ENCODE results near the gene BAIAP2L1. TPM values are rescaled to one million over a fixed set of nuclear protein-coding genes. Genes with fewer than 3 reads are reported as not detected.
A peak's percentile ranks its signal among the peaks of the same experiment; 100 is the strongest.

BAIAP2L1 gene
- total and polyA plus RNA-seq, 2 of the 8 experiments (the other 6 are each of a cell fraction or from before 2014, with no cell fraction given): 19.2 to 42.9 TPM

DNA sequence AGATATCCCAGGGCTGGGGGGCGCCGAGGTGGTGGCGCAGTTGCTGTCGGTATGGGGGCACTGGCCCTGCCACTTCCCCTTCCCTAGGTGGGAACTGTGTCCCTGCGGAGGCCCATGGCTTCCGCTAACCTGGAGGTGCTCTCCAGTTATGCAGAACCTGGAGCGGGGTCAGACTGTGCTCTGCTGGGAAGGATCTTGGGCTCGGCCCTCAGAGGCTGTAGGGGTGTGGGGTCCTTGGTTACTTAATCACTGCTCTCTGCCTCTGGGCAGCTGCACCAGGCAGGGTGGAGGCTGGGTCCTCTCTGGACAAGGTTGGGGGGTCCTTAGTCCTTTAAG lies 117.0 kb downstream of the BAIAP2L1 start:
- Histone ChIP-seq H3K18ac (ENCODE audit: extremely low read depth, low read length) (no peak overlapping the region), H4K91ac (replicated peaks; ENCODE audit: insufficient read length, low read length) (no peak overlapping the region), H2BK15ac (ENCODE audit: low read length) (no peak overlapping the region), H2BK20ac (ENCODE audit: low read length) (no peak overlapping the region), H2AK5ac (ENCODE audit: low read depth, low read length) (no peak overlapping the region), H3K9me3 (ENCODE audit: insufficient read depth in 2 of 2, low read depth in 1 of 2, low read length in 1 of 2) (no peaks in the 10 kb centered on the region), H3K79me2 (ENCODE audit: control insufficient read depth in 1 of 2, insufficient read depth in 2 of 2, low read length in 2 of 2) (peaks cover 7 to 51% of the 10 kb centered on the region in 2 experiments), H2BK120ac (replicated peaks; ENCODE audit: low read depth, low read length) (no peak overlapping the region), H2BK12ac (ENCODE audit: low read depth, low read length) (no peak overlapping the region), H3K56ac (replicated peaks; ENCODE audit: insufficient read length, low read depth, low read length) (no peak overlapping the region), H3K14ac (ENCODE audit: insufficient read length) (no peak overlapping the region), H2AFZ (ENCODE audit: low read length) (no peak overlapping the region), H3K9ac (replicated peaks in 1 of 4; ENCODE audit: extremely low read depth in 1 of 4, low read depth in 3 of 4, low read length in 3 of 4) (no peak overlapping the region), H3K79me1 (ENCODE audit: low read depth, low read length) (peaks cover 11% of the 10 kb centered on the region), H4K5ac (ENCODE audit: insufficient read length, low read depth, low read length) (no peak overlapping the region), H4K20me1 (replicated peaks in 1 of 2; ENCODE audit: control insufficient read depth in 1 of 2, insufficient read depth in 2 of 2, low read length in 2 of 2) (peaks cover 35 to 36% of the 10 kb centered on the region in 2 experiments), H4K8ac (ENCODE audit: extremely low read depth, insufficient read depth, low read length) (no peak overlapping the region; the same call in 1 of the 2 replicates), H2BK5ac (ENCODE audit: low read depth, low read length) (no peak overlapping the region), H3K4me3 (ENCODE audit: extremely low read depth in 1 of 4, insufficient read depth in 2 of 4, low read depth in 3 of 4, low read length in 4 of 4) (no peak overlapping the region), H3K4me2 (ENCODE audit: insufficient read depth in 1 of 2, low read depth in 2 of 2, low read length in 2 of 2) (peak overlapping the region in 1 of 2 experiments; percentile 85; a peak in 1 of 4 replicates), H3K4ac (replicated peaks; ENCODE audit: insufficient read length, low read depth, low read length) (no peak overlapping the region), H3K27ac (ENCODE audit: low read depth, low read length) (no peak overlapping the region), H3K27me3 (replicated peaks in 1 of 4; ENCODE audit: control insufficient read depth in 3 of 4, extremely low read depth in 1 of 4, insufficient read depth in 3 of 4, low read length in 3 of 4) (no peaks in the 10 kb centered on the region), H3K23me2 (ENCODE audit: low read depth, low read length) (peaks cover 5% of the 10 kb centered on the region; the same call in 1 of the 2 replicates), H3K23ac (ENCODE audit: insufficient read length) (no peak overlapping the region), H3K36me3 (ENCODE audit: control insufficient read depth in 2 of 4, insufficient read depth in 4 of 4, low read length in 3 of 4) (no peaks in the 10 kb centered on the region; a peak in 1 of 8 replicates), H3K4me1 (replicated peaks in 1 of 4; ENCODE audit: control insufficient read depth in 3 of 4, insufficient read depth in 4 of 4, low read length in 3 of 4) (peaks cover 7 to 26% (median 18%) of the 10 kb centered on the region in 4 experiments)
- WGBS, 2 experiments (ENCODE audit: extremely low coverage in 1 of 2, insufficient coverage in 1 of 2, insufficient read length in 1 of 2, insufficient replicate concordance in 2 of 2, low coverage in 1 of 2, low lambda C conversion rate in 2 of 2, missing lambda C conversion rate in 1 of 2): 87% methylated on average over 8 of the region's 8 CpGs; no CpG with 5 or more reads in 1 of the 2 experiments
- no peak for TF ChIP-seq TAF7 (optimal IDR thresholded peaks at IDR 0.05; ENCODE audit: borderline replicate concordance, low read depth, low read length)
- TF ChIP-seq, protein P1, sequence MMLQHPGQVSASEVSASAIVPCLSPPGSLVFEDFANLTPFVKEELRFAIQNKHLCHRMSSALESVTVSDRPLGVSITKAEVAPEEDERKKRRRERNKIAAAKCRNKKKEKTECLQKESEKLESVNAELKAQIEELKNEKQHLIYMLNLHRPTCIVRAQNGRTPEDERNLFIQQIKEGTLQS (IDR thresholded peaks at IDR 0.05; ENCODE audit: insufficient read depth, low read depth, low read length): no peak
- TF ChIP-seq CHD1 (IDR thresholded peaks at IDR 0.05; ENCODE audit: low read depth, low read length): no peak
- TF ChIP-seq JUND (IDR thresholded peaks at IDR 0.05; ENCODE audit: low read length): no peak
- TF ChIP-seq, protein P2, sequence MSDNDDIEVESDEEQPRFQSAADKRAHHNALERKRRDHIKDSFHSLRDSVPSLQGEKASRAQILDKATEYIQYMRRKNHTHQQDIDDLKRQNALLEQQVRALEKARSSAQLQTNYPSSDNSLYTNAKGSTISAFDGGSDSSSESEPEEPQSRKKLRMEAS (IDR thresholded peaks at IDR 0.05): no peak
- ChIA-PET CTCF (ENCODE audit: partially characterized antibody) (interaction anchor here (0.6 to 2.8 kb wide), 2 partner anchors 10 to 116 kb away, joined by 3 to 14 read pairs; no protein-coding TSS in a partner anchor), POLR2A (ENCODE audit: partially characterized antibody) (interaction anchor here (1.5 to 2.0 kb wide), 3 partner anchors 9 to 18 kb away, joined by 4 to 7 read pairs (median 5); no protein-coding TSS in a partner anchor)
- DNase-seq (ENCODE audit: low read depth in 1 of 2, low spot score in 2 of 2) (no peak), FAIRE-seq (no peak)
